Ovary (tissue), 3 donors: ENCODE measurements around the gene KRTAP10-6.

ENCODE experiments used
- EP300 ChIP-seq: sonication (generic); formaldehyde crosslinking; IDR thresholded peaks from one replicate; pipeline ENCODE4 v1.6.1; 2017; ENCODE audit warnings: antibody characterized with exemption
- POLR2A ChIP-seq: fragments of 450-650 bp; IDR thresholded peaks from one replicate; pipeline ENCODE4 v1.6.1; 2017; ENCODE audit warnings: antibody characterized with exemption, mild to moderate bottlenecking, moderate library complexity
- TF ChIP-seq, protein P1 (sequence below), 3 donors: fragments of 450-650 bp in 2 of 3; fragments of 200-600 bp in 1 of 3; IDR thresholded peaks; one replicate each; pipeline versions ENCODE4 v1.5.1 to v1.8.0; 2016 to 2022; ENCODE audit warnings: antibody characterized with exemption in 3 of 3, mild to moderate bottlenecking in 1 of 3
- donor health status: DM: no; HTN: no; CAD: no.

DNA sequence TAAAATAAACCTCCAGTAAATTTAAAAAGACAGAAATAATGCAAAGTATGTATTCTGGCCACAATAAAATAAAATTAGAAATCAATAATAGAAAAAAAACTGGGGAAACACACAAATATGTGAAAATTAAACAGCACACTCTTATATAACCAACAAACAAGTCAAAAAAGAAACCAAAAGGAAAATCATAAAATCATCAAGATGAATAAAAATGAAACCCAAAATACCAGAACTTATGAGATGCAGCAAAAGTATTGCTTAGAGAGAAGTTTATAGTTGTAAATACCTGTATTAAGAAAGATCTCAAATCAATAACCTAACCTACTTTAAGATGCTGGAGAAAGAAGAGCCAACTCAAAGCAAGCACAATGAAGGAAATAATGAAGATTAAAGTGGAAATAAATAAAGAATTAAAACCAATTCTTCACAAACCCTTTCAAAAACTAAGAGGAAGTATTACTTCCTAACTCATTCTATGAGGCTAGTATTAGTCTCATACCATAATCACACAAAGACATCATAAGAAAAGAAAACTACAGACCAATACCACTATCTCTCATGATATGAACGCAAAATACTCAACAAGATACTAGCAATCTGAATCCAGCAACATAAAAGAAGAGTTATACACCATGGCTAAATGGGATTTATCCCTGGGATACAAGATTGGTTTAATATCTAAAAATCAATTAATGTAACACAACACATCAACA lies 27.3 kb downstream of the KRTAP10-6 start:
- TF ChIP-seq, protein P1, sequence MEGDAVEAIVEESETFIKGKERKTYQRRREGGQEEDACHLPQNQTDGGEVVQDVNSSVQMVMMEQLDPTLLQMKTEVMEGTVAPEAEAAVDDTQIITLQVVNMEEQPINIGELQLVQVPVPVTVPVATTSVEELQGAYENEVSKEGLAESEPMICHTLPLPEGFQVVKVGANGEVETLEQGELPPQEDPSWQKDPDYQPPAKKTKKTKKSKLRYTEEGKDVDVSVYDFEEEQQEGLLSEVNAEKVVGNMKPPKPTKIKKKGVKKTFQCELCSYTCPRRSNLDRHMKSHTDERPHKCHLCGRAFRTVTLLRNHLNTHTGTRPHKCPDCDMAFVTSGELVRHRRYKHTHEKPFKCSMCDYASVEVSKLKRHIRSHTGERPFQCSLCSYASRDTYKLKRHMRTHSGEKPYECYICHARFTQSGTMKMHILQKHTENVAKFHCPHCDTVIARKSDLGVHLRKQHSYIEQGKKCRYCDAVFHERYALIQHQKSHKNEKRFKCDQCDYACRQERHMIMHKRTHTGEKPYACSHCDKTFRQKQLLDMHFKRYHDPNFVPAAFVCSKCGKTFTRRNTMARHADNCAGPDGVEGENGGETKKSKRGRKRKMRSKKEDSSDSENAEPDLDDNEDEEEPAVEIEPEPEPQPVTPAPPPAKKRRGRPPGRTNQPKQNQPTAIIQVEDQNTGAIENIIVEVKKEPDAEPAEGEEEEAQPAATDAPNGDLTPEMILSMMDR (IDR thresholded peaks at IDR 0.05), result no peak
- TF ChIP-seq POLR2A, result no peak
- TF ChIP-seq EP300, result no peak
